Coronary artery (tissue), 2 donors: ENCODE data around the gene KCTD1.

Experiments
- DNase-seq: peaks from one replicate; pipeline ENCODE4 v3.0.0-alpha.2; 2017; ENCODE audit warnings: low spot score
- H3K27ac ChIP-seq, 2 donors: fragments of 200-600 bp; sonication (generic); one replicate each; pipeline ENCODE4 v1.5.1; 2016 to 2019
- H3K4me3 ChIP-seq: fragments of 200-600 bp; sonication (generic); 2 replicates; pipeline ENCODE4 v1.5.1; 2016; ENCODE audit warnings: mild to moderate bottlenecking, moderate library complexity
- CTCF ChIP-seq: fragments of 200-600 bp; sonication (generic); IDR thresholded peaks from one replicate; pipeline ENCODE4 v1.5.1; 2019; ENCODE audit warnings: antibody characterized with exemption

KCTD1 gene

GRCh38 chr18:26473672-26474071 is 74.7 kb downstream of the KCTD1 start:
- H3K4me3 ChIP-seq: no peak overlapping the region
- H3K27ac ChIP-seq: no peak overlapping the region
- no peak for DNase-seq
- TF ChIP-seq CTCF: no peak

GRCh38 chr18:26471826-26472225 is 76.5 kb downstream of the KCTD1 start:
- no peak for TF ChIP-seq CTCF
- no peak overlapping the region for H3K4me3 ChIP-seq
- H3K27ac ChIP-seq: no peak overlapping the region
- no peak for DNase-seq

GRCh38 chr18:26471027-26471426 is 77.3 kb downstream of the KCTD1 start:
- DNase-seq: no peak

GRCh38 chr18:26470011-26470637 is 78.2 kb downstream of the KCTD1 start:
- Histone ChIP-seq H3K27ac (no peak overlapping the region), H3K4me3 (no peak overlapping the region)
- no peak for TF ChIP-seq CTCF
- no peak for DNase-seq

More at GRCh38 chr18:26471027-26471426, 77.3 kb downstream of the KCTD1 start:
- TF ChIP-seq CTCF: no peak
- no peak overlapping the region for H3K4me3 ChIP-seq
- H3K27ac ChIP-seq: no peak overlapping the region

- TF ChIP-seq CTCF: no peak
- Histone ChIP-seq H3K27ac (no peak overlapping the region), H3K4me3 (no peak overlapping the region)
- no peak for DNase-seq
These were observed 79.4 kb downstream of the KCTD1 start for GRCh38 chr18:26468931-26469340.

GRCh38 chr18:26466026-26466425 is 82.3 kb downstream of the KCTD1 start:
- DNase-seq: no peak
- no peak overlapping the region for H3K4me3 ChIP-seq
- no peak overlapping the region for H3K27ac ChIP-seq
- TF ChIP-seq CTCF: no peak

- no peak for TF ChIP-seq CTCF
- DNase-seq: no peak
- Histone ChIP-seq H3K4me3 (no peak overlapping the region), H3K27ac (no peak overlapping the region)
These were observed 82.9 kb downstream of the KCTD1 start for GRCh38 chr18:26465431-26465830.
